Parathyroid adenoma (tissue), 2 donors: Measurements from ENCODE around the gene RGS10.

Source experiments
- H2AFZ ChIP-seq: fragments of 300-600 bp; sonication (generic); one replicate; pipeline ENCODE4 v1.7.0; 2017; ENCODE audit warnings: antibody characterized with exemption, mild to moderate bottlenecking
- H3K27ac ChIP-seq: fragments of 300-600 bp; sonication (generic); one replicate; pipeline ENCODE4 v1.7.0; 2017
- H3K27me3 ChIP-seq: fragments of 300-600 bp; sonication (generic); one replicate; pipeline ENCODE4 v1.7.0; 2017; ENCODE audit warnings: low read length; ENCODE audit not compliant: control insufficient read depth, insufficient read depth
- H3K36me3 ChIP-seq: fragments of 300-600 bp; sonication (generic); one replicate; pipeline ENCODE4 v1.7.0; 2017; ENCODE audit warnings: low read length; ENCODE audit not compliant: control insufficient read depth, insufficient read depth
- H3K4me1 ChIP-seq: fragments of 300-600 bp; sonication (generic); one replicate; pipeline ENCODE4 v1.7.0; 2017; ENCODE audit warnings: control low read depth
- H3K4me2 ChIP-seq: fragments of 300-600 bp; sonication (generic); one replicate; pipeline ENCODE4 v1.7.0; 2017; ENCODE audit warnings: low read length
- H3K4me3 ChIP-seq: fragments of 300-600 bp; sonication (generic); one replicate; pipeline ENCODE4 v1.7.0; 2017; ENCODE audit warnings: low read depth, low read length
- H3K79me2 ChIP-seq: fragments of 300-600 bp; sonication (generic); one replicate; pipeline ENCODE4 v1.7.0; 2017; ENCODE audit warnings: control low read depth
- H3K9ac ChIP-seq: fragments of 300-600 bp; sonication (generic); one replicate; pipeline ENCODE4 v1.7.0; 2017; ENCODE audit warnings: mild to moderate bottlenecking
- H3K9me3 ChIP-seq: fragments of 300-600 bp; sonication (generic); one replicate; pipeline ENCODE4 v1.7.0; 2017; ENCODE audit warnings: low read length; ENCODE audit not compliant: control insufficient read depth
- CTCF ChIP-seq: fragments of 300-600 bp; sonication (generic); IDR thresholded peaks from one replicate; pipeline ENCODE4 v1.7.0; 2017; ENCODE audit warnings: antibody characterized with exemption, mild to moderate bottlenecking
- donor health status: primary hyperparathyroidism.

RGS10 gene

GRCh38 chr10:119549247-119549999 lies 6.9 kb upstream of the RGS10 start:
- Histone ChIP-seq H3K27ac (no peak overlapping the region), H3K4me3 (no peak overlapping the region), H3K27me3 (no peaks in the 10 kb centered on the region), H3K9me3 (no peaks in the 10 kb centered on the region), H3K4me1 (no peaks in the 10 kb centered on the region), H3K4me2 (no peak overlapping the region), H3K9ac (no peak overlapping the region), H3K36me3 (no peaks in the 10 kb centered on the region), H2AFZ (no peak overlapping the region), H3K79me2 (no peaks in the 10 kb centered on the region)
- TF ChIP-seq CTCF = no peak

DNA sequence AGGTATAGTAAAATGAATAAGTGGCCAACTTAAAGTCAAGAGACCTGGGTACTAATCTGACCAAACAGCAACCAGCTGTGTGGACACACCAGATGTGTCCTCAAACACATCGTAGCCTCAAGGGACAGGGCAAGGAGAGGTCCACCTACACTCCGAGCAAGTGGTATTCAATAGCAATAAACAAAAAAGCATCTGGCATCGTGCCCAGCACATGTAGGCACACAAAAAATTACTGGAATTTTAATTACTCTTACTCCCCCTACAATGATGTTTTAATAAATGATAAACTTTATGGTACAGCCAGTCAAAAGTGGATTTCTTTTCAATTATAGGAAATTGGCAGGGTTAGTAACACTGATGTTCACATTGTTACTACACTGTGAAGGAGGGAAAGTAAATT lies 3.5 kb upstream of the RGS10 start:
- H3K9me3 ChIP-seq = no peaks in the 10 kb centered on the region
- H3K4me2 ChIP-seq = no peak overlapping the region
- H2AFZ ChIP-seq = no peak overlapping the region
- H3K4me1 ChIP-seq = peaks cover 3% of the 10 kb centered on the region
- H3K9ac ChIP-seq = no peak overlapping the region
- H3K36me3 ChIP-seq = no peaks in the 10 kb centered on the region
- H3K27me3 ChIP-seq = no peaks in the 10 kb centered on the region
- no peak for TF ChIP-seq CTCF
- no peak overlapping the region for H3K27ac ChIP-seq
- no peaks in the 10 kb centered on the region for H3K79me2 ChIP-seq
- no peak overlapping the region for H3K4me3 ChIP-seq

GRCh38 chr10:119545310-119545709 lies 2.8 kb upstream of the RGS10 start:
- Histone ChIP-seq H3K79me2 (no peaks in the 10 kb centered on the region), H3K4me3 (no peak overlapping the region), H3K9ac (no peak overlapping the region), H3K36me3 (no peaks in the 10 kb centered on the region), H3K9me3 (no peaks in the 10 kb centered on the region), H3K4me1 (peaks cover 3% of the 10 kb centered on the region), H3K27me3 (no peaks in the 10 kb centered on the region), H3K4me2 (no peak overlapping the region), H3K27ac (no peak overlapping the region), H2AFZ (no peak overlapping the region)
- no peak for TF ChIP-seq CTCF

DNA sequence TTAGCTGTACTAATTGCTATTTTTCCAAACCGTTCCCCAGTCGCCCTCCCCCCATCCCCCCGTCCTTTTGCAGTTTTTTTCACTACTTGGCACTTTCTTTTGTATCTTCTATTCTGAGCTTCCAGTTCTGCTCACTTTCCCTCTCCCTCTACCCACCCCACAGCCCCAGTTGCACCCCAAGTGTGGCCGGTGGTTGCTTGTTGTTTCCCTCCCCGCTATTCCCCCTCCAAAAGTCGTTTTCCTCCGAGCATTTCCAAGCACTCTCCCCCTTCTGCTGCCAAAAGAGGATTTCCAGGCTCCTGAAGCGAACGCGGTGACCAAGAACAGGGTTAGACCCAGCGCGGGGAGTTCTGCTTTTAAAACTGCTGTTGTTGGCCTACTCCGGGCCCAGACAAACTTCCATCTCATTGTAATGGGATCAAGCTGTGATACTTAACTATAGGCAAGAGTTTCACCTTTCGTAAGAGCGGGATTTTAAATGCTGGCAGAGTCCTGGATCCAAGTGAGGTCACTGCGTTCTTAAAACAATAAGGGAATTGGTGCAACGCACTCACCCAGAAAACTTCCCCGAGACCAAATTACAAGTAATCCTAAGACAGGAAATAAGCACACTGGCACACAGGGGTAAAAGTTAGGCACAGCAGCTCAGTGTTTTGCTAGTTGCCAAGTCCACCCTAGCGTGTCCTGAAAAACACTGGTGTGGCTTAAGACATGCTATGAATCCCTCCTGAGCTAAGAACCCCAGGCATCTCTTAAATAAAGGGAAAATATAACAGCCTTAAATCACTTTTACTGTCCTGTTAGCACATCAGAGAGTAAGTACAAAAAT lies 1.5 kb upstream of the RGS10 start:
- Histone ChIP-seq H3K4me3 (no peak overlapping the region), H3K27me3 (no peaks in the 10 kb centered on the region), H3K9me3 (no peaks in the 10 kb centered on the region), H2AFZ (no peak overlapping the region), H3K9ac (no peak overlapping the region), H3K4me1 (peaks cover 3% of the 10 kb centered on the region), H3K79me2 (no peaks in the 10 kb centered on the region), H3K36me3 (no peaks in the 10 kb centered on the region), H3K4me2 (no peak overlapping the region), H3K27ac (no peak overlapping the region)
- no peak for TF ChIP-seq CTCF
